RCC 7860 (cell line): ENCODE measurements around the gene FLRT1.

Experiments
- DNase-seq: peaks from one replicate; pipeline ENCODE4 v3.0.0-alpha.2; 2015; ENCODE audit warnings: low spot score
- FAIRE-seq: peaks from 2 replicates; lab custom pipeline; 2012; peaks lifted over from hg19 to GRCh38; lab: Jason Lieb, UNC

Gene FLRT1

GRCh38 chr11:64084146-64084950 lies 48.6 kb downstream of the FLRT1 start:
- no peak for FAIRE-seq
- no peak for DNase-seq

- FAIRE-seq (peak; percentile 72), DNase-seq (peak; percentile 70)
Observed at GRCh38 chr11:64084951-64085710, 49.4 kb downstream of the FLRT1 start.
